ENCODE results near the gene ERICH6B. TPM values are rescaled to one million over a fixed set of nuclear protein-coding genes. Genes with fewer than 3 reads are reported as not detected.

The ERICH6B gene
- total RNA-seq, 2 experiments from 2014 or later, result not detected

DNA sequence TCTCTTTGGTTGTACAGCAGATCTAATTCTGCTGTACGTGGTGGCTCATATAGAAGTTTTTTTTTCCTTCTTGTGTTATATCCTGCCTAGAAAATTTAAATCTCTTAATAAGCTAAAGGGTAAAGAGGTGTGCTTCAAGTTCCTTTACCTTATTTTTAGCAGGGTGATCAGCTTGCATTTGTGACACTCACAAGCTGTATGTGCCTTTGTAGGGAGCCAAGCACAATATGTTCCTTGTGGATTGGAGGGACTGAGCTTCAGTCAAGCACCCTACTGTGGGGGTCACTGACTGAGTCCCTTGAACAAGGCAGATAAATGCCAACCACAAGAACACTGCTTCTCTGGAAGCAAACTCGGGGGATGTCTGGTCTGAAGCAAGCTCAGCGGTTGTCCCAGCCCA is 12.6 kb upstream of the ERICH6B start:
- no peak for DNase-seq
- intact Hi-C loops (cut with micrococcal nuclease), result loop anchor here (10.0 kb wide), 1 partner anchor 697 kb away; no protein-coding TSS in a partner anchor

DNA sequence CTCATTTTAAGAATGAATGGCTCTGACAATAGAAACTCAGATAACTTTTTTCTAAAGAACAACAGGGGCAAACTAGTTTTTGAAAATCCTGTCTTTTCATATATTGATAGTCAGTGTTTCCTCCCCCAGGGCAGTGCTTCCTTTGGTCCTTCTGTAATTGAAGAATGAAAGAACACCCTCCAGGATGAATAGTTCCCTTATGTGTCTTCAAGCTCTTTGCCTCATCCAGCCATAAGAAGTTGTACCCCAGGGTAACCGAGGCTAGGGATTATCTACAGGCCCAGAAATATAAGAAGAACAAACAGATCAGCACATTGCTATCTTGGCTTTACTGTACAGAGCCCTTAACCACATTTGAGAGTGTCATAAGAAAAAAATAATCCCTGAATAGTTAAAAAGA is 12.1 kb upstream of the ERICH6B start:
- ChIA-PET CTCF (interaction anchor here (1.0 kb wide), 1 partner anchor 90 kb away, joined by 4 read pairs; no protein-coding TSS in a partner anchor), POLR2A (no interaction called here)
- Mint-ChIP-seq H3K4me3 (no peak overlapping the region), H3K9me3 (no peaks in the 10 kb centered on the region), H3K36me3 (no peaks in the 10 kb centered on the region), H3K4me1 (ENCODE audit: low read depth) (no peaks in the 10 kb centered on the region), H3K27ac (no peak overlapping the region), H3K27me3 (peaks cover 24% of the 10 kb centered on the region)
- intact Hi-C loops (cut with micrococcal nuclease), result loop anchor here (10.0 kb wide), 1 partner anchor 697 kb away; no protein-coding TSS in a partner anchor
- no peak for DNase-seq

More for the DNA sequence above, 12.6 kb upstream of the ERICH6B start:
- ChIA-PET POLR2A (no interaction called here), CTCF (interaction anchor here (1.0 kb wide), 1 partner anchor 89 kb away, joined by 4 read pairs; no protein-coding TSS in a partner anchor)
- no peaks in the 10 kb centered on the region for H3K9me3 Mint-ChIP-seq
- H3K36me3 Mint-ChIP-seq, result no peaks in the 10 kb centered on the region
- H3K27me3 Mint-ChIP-seq, result peaks cover 21% of the 10 kb centered on the region
- no peaks in the 10 kb centered on the region for H3K4me1 Mint-ChIP-seq (ENCODE audit: low read depth)
- no peak overlapping the region for H3K27ac Mint-ChIP-seq
- H3K4me3 Mint-ChIP-seq, result no peak overlapping the region

DNA sequence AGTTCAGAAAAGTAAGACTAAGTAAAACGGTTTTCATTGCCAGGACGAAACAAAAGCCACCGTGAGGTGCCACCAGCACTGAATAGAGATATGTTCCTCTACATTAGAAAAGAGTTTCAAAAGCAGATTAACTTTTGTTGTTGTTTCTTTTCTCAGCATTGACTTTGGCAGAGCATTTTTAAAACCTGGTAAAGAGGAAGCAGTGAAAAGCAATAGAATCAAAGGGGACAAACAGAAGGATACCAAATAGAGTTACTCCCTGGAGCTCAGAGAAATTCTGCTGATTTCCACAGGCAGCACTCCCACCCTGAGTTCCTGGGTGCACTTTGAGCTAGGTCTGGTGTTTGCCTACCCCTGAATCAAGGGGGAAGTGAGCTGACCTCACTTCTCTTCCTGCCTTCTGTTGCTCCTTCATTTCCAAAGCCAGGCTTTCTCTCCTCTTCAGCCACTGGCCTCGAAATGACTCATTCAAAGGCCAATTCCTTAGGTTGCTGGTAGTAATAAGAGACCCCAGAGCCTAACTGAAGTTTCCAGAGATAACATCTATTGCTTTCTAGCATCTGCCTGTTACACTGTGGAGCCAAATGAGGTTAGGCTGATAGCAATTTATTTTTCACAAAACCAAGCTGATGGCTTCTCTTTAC is 11.3 kb upstream of the ERICH6B start:
- H3K36me3 Mint-ChIP-seq, result no peaks in the 10 kb centered on the region
- H3K9me3 Mint-ChIP-seq, result no peaks in the 10 kb centered on the region
- peaks cover 25% of the 10 kb centered on the region for H3K27me3 Mint-ChIP-seq
- no peak overlapping the region for H3K4me3 Mint-ChIP-seq
- no peak overlapping the region for H3K27ac Mint-ChIP-seq
- POLR2A ChIA-PET, result no interaction called here
- no peaks in the 10 kb centered on the region for H3K4me1 Mint-ChIP-seq (ENCODE audit: low read depth)
- DNase-seq, result no peak
- CTCF ChIA-PET, result interaction anchor here (4.4 kb wide), 1 partner anchor 92 kb away, joined by 46 read pairs; no protein-coding TSS in a partner anchor
- intact Hi-C loops (cut with micrococcal nuclease), result loop anchor here (10.0 kb wide), 1 partner anchor 698 kb away; no protein-coding TSS in a partner anchor

GRCh38 chr13:45623516-45624090 is 8.1 kb upstream of the ERICH6B start:
- Mint-ChIP-seq H3K4me3 (no peak overlapping the region), H3K4me1 (ENCODE audit: low read depth) (no peaks in the 10 kb centered on the region), H3K27me3 (peaks cover 39% of the 10 kb centered on the region), H3K27ac (no peak overlapping the region), H3K36me3 (no peaks in the 10 kb centered on the region), H3K9me3 (no peaks in the 10 kb centered on the region)
- ChIA-PET CTCF (interaction anchor here (0.6 to 4.4 kb wide), 17 partner anchors 10 to 503 kb away, joined by 3 to 46 read pairs (median 3); partner anchors contain the start of gene ZC3H13), POLR2A (no interaction called here)
- intact Hi-C loops (cut with micrococcal nuclease), result loop anchor here (1.0 to 10.0 kb wide), 3 partner anchors 95 to 701 kb away; no protein-coding TSS in a partner anchor
- DNase-seq, result no peak

- intact Hi-C loops (cut with micrococcal nuclease), result loop anchor here (5.0 to 10.0 kb wide), 2 partner anchors 505 to 703 kb away; no protein-coding TSS in a partner anchor
- CTCF ChIA-PET, result interaction anchor here (1.0 to 3.5 kb wide), 4 partner anchors 67 to 502 kb away, joined by 3 to 11 read pairs (median 4); no protein-coding TSS in a partner anchor
- Mint-ChIP-seq H3K9me3 (no peaks in the 10 kb centered on the region), H3K4me1 (ENCODE audit: low read depth) (no peaks in the 10 kb centered on the region), H3K4me3 (no peak overlapping the region), H3K27ac (no peak overlapping the region), H3K27me3 (peaks cover 44% of the 10 kb centered on the region), H3K36me3 (no peaks in the 10 kb centered on the region)
- DNase-seq, result no peak
- POLR2A ChIA-PET, result no interaction called here
These were observed 6.4 kb upstream of the ERICH6B start for GRCh38 chr13:45621950-45622349.

DNA sequence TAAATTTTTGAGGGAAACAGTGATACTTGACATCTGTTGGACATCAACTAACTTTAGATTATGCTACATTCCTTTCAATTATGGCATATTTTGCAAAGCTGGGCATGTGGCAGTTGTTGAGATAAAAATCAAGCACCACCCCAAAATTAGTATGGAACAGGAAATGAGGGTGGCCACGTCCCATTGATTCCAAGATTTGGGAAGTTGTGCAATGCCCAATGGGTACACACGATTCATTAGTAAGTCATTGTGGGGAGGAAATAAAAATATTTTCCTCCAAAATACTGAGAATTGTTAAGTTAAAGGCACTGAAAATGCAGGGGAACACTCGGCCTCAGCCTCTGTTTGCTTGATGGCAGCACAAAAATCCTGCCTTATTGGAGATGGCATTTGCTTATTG is 7.6 kb downstream of the ERICH6B start:
- intact Hi-C loops (cut with micrococcal nuclease), result no loop called here
- ChIA-PET CTCF (no interaction called here), POLR2A (no interaction called here)
- H3K4me1 Mint-ChIP-seq (ENCODE audit: low read depth), result no peaks in the 10 kb centered on the region
- no peak overlapping the region for H3K4me3 Mint-ChIP-seq
- H3K36me3 Mint-ChIP-seq, result no peaks in the 10 kb centered on the region
- no peaks in the 10 kb centered on the region for H3K9me3 Mint-ChIP-seq
- H3K27ac Mint-ChIP-seq, result no peak overlapping the region
- H3K27me3 Mint-ChIP-seq, result peaks cover 20% of the 10 kb centered on the region
- no peak for DNase-seq

DNA sequence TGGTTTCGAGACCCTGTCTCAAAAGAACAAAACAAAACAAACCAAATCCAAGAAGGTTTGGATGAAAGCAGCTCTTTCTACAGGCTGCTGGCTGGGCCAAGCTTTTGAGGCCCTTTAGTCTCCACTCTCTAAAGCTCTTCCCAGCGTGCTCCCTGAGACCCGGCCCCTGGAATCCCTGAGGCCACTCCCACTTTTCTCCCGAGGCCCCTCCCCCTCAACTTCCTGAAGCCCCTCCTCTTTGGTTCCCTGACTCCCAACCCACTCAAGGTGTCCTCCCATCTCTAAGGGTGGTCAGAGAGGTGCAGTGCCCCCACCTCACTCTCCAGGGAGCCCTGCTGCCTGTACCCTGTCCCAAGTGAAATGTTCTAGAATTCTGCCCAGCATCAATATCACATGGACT is 10.6 kb downstream of the ERICH6B start:
- ChIA-PET POLR2A (no interaction called here), CTCF (no interaction called here)
- H3K4me1 Mint-ChIP-seq (ENCODE audit: low read depth), result no peaks in the 10 kb centered on the region
- H3K27ac Mint-ChIP-seq, result no peak overlapping the region
- no peaks in the 10 kb centered on the region for H3K9me3 Mint-ChIP-seq
- intact Hi-C loops (cut with micrococcal nuclease), result no loop called here
- no peak overlapping the region for H3K4me3 Mint-ChIP-seq
- no peak for DNase-seq
- no peaks in the 10 kb centered on the region for H3K36me3 Mint-ChIP-seq
- H3K27me3 Mint-ChIP-seq, result peaks cover 18% of the 10 kb centered on the region

DNA sequence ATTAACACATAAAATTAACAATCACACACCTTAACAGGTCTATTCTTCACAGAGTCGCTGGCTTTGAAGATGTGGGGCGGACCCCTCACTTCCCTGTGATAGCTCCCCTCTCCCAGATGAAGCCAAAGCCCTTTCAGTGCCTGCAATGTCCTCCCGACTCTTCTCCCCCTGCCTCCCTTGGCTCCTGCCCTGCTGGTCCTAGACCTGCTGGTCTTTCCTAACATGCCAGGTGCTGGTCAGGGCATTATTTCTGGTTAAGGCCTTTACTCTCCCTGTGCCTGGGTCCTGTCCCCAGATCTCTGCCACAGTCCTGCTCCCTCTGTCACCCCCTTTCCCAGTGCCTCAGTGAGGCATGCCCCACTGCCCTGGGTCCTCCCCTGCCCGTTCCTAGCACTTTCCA is 12.2 kb downstream of the ERICH6B start:
- intact Hi-C loops (cut with micrococcal nuclease), result no loop called here
- no peak for DNase-seq
- no peak overlapping the region for H3K27ac Mint-ChIP-seq
- ChIA-PET CTCF (no interaction called here), POLR2A (no interaction called here)
- no peak overlapping the region for H3K4me3 Mint-ChIP-seq
- H3K27me3 Mint-ChIP-seq, result peaks cover 12% of the 10 kb centered on the region
- H3K4me1 Mint-ChIP-seq (ENCODE audit: low read depth), result no peaks in the 10 kb centered on the region
- no peaks in the 10 kb centered on the region for H3K36me3 Mint-ChIP-seq
- H3K9me3 Mint-ChIP-seq, result no peaks in the 10 kb centered on the region

- intact Hi-C loops (cut with micrococcal nuclease), result no loop called here
- Mint-ChIP-seq H3K4me1 (ENCODE audit: low read depth) (no peaks in the 10 kb centered on the region), H3K27me3 (peaks cover 12% of the 10 kb centered on the region), H3K27ac (no peak overlapping the region), H3K36me3 (no peaks in the 10 kb centered on the region), H3K9me3 (no peaks in the 10 kb centered on the region), H3K4me3 (no peak overlapping the region)
- ChIA-PET CTCF (no interaction called here), POLR2A (no interaction called here)
- DNase-seq, result no peak
These were observed 13.1 kb downstream of the ERICH6B start for GRCh38 chr13:45602183-45603170.

- Mint-ChIP-seq H3K9me3 (no peaks in the 10 kb centered on the region), H3K4me3 (no peak overlapping the region), H3K27ac (no peak overlapping the region), H3K27me3 (peaks cover 7% of the 10 kb centered on the region), H3K36me3 (no peaks in the 10 kb centered on the region), H3K4me1 (ENCODE audit: low read depth) (no peaks in the 10 kb centered on the region)
- DNase-seq, result no peak
- ChIA-PET POLR2A (no interaction called here), CTCF (no interaction called here)
- intact Hi-C loops (cut with micrococcal nuclease), result no loop called here
These were observed 13.9 kb downstream of the ERICH6B start for GRCh38 chr13:45601680-45602079.

DNA sequence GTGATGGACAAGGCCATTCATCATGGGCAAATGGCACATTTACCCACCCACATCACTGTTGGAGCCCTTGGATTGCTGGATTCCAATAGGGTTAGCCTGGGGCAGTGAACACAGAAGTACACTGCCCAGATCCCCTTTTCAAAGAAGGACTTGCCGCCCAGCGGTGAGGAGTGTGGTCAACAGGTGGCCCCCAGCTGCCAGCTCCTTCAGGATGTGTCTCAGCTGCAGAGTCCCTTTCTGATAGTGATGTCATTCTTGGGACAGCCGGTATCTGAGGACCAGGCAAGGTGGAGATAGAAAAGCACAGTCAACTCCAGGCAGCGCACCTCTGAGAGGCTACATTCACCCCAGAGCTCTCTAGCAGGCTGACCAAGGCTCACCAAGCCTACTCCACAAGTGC is 16.9 kb downstream of the ERICH6B start:
- ChIA-PET CTCF (no interaction called here), POLR2A (no interaction called here)
- H3K27ac Mint-ChIP-seq, result no peak overlapping the region
- H3K9me3 Mint-ChIP-seq, result no peaks in the 10 kb centered on the region
- H3K36me3 Mint-ChIP-seq, result no peaks in the 10 kb centered on the region
- no peaks in the 10 kb centered on the region for H3K4me1 Mint-ChIP-seq (ENCODE audit: low read depth)
- intact Hi-C loops (cut with micrococcal nuclease), result no loop called here
- peaks cover 10% of the 10 kb centered on the region for H3K27me3 Mint-ChIP-seq
- no peak overlapping the region for H3K4me3 Mint-ChIP-seq
- DNase-seq, result no peak
